GM19351 (cell line): ENCODE measurements around the gene TRIM8.

Experiments
- ATAC-seq: cut with Tn5 transposase; IDR thresholded peaks from one replicate; pipeline ENCODE4 v1.9.1; 2021; ENCODE audit warnings: mild to moderate bottlenecking, moderate library complexity; ENCODE audit not compliant: unreplicated experiment

TRIM8 gene

GRCh38 chr10:102669206-102670064 is 25.2 kb downstream of the TRIM8 start:
- no peak for ATAC-seq

- ATAC-seq: no peak
These were observed 25.9 kb downstream of the TRIM8 start for GRCh38 chr10:102670065-102670670.

DNA sequence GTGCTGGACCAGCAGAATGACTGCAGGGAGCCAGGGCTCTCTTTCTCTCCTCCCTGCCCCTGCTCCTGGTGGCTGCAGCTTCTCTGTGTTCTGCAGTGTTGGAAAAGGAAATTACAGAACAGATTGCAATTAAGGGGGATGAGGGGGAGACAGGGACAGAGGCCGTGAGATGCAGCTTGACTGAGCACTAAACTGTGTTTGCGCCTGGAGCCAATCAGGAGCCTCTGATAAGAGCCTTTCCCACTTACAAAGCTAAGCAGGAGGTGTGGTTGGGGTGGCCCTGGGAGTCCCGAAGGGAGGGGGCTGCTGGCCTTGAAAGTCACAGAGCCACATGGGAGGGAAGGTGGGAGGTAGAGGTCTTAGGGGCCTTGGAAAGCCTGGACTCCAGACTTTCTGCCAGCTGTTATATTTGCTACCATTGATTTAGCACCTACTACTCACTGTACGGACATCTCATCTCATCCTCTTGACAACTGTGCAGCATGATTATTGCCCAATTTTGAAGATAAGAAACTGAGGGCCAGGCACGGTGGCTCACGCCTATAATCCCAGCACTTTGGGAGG is 26.7 kb downstream of the TRIM8 start:
- ATAC-seq: no peak

- ATAC-seq: no peak
These were observed 29.0 kb downstream of the TRIM8 start for GRCh38 chr10:102673236-102673818.

- no peak for ATAC-seq
These were observed 29.7 kb downstream of the TRIM8 start for GRCh38 chr10:102673819-102674511.

- ATAC-seq: no peak
These were observed 30.3 kb downstream of the TRIM8 start for GRCh38 chr10:102674566-102674965.

DNA sequence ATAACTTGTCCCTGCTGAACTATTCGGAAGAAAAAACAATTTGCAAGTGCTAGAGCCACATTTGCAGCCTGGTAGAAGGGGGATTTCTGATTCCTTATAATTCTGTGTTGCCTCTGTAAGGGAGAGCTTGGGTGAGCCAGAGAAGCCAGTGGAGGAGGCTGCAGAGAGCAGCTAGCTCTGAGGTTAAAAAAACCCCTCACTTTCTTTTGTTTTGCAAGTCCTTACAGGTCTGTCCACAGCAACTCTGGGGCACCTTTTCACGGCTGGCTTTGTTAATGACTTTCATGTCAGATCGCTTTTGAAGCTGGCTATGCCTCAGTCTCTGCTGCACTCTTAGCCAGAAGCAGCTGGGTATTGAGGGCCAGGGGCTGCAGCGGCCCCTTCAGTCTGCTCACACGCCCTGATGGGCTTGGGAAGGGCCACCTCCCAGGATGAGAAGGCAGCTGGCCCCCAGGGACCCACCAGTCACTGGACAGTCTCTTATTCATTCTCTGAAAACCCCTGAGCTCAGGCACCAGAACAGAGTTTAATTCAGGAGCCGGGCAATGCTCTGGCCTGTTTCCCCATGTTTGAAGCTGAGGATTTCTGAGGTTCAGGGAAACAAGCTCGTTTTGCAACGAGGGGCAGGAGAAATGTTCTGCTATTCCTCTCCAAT is 30.9 kb downstream of the TRIM8 start:
- ATAC-seq: no peak

- no peak for ATAC-seq
These were observed 31.6 kb downstream of the TRIM8 start for GRCh38 chr10:102675666-102676533.

DNA sequence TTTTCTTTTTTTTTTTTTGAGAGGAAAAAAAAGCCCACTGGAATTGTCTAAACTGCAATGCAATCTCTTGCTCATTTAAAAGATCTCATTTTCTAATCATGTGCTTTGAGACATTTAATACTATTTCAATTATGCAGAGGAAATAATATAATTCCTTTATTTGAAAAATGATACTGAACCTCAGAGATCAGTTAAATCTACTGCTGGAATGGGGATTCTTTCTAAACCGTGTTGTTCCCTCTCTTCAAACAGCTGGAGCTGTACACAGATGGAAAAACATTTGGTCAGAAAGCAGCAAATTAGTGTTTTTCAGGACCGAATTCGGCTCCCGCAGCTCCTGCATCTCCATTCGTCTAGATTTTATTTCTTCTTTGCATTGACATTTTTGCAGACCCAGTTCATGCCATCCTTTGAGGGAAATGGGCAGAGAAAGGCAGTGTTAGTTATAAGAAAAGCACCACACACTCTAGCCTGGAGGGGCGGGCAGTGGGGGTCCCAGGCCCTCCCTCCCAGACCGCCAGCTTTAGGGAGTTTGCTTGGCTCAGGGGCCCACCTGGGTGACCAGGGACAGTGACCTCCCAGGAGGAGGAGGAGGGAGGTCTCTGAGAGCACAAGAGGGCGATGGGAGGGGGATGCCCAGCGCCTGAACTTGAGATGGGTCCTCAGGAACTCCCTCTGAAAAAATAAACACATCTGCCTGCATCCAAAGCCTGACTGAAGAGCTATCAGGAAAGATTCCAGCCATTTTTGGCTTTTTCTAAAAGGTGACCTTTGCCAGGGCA is 32.4 kb downstream of the TRIM8 start:
- no peak for ATAC-seq

DNA sequence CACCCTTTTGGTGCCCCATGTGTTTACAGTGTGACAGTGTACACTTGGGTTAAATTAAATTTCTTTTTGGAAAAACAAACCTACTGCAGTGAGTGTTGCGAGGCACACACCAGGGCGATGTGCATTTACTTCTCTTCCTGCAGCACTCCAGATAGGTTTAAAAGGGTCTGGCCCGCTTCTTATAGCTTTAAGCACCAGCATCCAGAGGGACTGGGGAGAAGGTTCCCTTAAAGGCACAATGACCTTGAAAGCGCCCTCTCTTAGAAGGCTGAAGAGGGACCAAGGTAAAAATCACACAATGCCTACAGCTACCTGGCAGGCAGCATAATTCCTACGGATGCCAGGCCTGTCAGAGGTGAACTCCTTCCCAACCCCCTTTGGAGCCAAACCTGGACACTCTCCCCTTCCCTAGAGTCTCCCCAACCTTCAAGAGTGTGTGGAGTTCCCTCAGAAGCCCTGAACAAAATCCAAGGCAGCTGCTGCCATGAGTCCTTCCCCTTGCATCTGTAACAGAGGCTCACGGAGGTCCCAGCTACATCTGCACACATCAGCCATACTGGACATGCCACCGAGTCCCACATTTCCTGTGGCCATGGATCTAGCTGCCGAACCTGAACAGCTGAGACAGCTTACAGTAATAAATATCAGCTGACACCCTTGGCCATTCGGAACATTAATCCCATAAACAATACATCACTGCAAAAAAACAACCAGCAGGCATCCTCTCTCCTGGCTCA is 33.2 kb downstream of the TRIM8 start:
- no peak for ATAC-seq

DNA sequence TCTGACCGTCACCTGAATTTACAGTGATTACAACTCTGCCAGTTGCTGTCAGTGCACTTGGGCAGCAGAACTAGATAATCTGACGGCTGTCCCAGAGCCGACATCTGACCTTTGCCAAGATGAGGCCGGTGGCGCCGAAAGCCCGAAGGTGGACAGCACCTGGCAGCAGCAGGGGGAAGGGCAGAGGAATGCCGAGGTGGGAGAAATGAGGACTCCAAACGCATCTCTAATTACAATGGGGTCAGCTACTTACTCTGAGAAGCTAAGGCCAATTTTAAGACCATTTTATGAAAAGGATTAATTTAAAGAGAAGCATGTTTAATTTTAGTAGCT is 33.8 kb downstream of the TRIM8 start:
- ATAC-seq: no peak

GRCh38 chr10:102678842-102679289 is 34.6 kb downstream of the TRIM8 start:
- ATAC-seq: no peak

DNA sequence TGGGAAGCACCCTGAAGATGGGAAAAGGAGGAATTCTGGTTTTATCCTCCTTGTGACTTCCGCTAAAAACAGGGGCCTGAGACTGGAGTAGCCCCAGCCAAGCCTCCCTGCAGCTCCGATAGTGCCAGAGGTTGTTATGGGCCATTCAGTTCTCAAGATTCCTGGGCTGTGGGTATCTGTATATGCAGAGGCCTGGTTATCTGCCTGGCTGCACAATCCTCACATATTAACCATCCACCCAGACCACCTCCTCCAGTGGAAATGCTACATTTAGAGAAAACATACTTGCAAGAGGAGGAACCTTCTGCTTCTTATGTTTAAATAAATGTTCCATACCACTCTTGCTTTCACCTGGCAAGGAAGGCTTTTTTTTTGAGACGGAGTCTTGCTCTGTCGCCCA is 35.3 kb downstream of the TRIM8 start:
- ATAC-seq: no peak

- no peak for ATAC-seq
These were observed 37.4 kb downstream of the TRIM8 start for GRCh38 chr10:102681696-102682095.

DNA sequence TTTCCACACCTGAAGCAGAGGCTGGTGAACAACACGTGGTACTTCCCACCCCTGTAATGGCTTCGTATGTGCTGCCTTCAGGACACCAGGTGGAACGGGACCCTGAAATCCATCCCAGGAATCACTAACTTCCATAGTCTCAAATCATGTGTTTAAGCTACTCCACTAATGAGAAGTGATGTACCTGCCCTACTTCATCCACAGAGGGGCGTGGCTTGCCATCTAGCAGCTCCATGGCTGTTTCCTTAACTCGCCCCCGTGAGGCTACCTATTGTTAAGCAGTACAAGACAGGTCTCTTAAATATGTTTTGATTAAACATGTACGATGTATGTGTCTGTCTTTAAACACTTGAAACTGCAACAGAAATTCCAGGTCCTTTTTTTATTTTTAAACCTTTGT is 38.1 kb downstream of the TRIM8 start:
- ATAC-seq: no peak

- no peak for ATAC-seq
These were observed 38.7 kb downstream of the TRIM8 start for GRCh38 chr10:102682981-102683380.

DNA sequence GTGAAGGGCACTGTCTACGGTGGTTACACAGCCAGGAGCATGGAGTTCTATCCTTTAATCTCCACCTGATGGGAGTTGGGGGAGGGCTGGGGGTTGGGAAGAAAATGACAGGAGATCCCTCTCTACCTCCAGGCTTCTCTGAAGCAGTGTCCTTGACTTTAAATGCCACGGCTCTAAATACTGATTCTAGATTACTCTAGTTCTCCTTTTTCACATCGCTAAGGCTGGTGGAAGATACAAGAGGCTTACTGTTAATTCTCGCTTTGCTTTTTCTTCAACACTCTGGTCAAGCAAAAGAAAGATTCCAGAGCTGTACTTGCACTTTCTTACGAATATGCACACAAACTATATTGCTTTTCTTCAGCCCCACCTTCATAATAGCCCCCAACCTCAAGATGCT is 39.5 kb downstream of the TRIM8 start:
- ATAC-seq: no peak

GRCh38 chr10:102691285-102692066 is 47.2 kb downstream of the TRIM8 start:
- no peak for ATAC-seq
